Forelimb muscle (tissue), 1 donor: ENCODE data around the gene ENPP3. TPM values are rescaled to one million over a fixed set of nuclear protein-coding genes. Genes with fewer than 3 reads are reported as not detected.

Source experiments
- DNase-seq: peaks from one replicate; pipeline ENCODE4 v3.0.0-alpha.2; 2013; ENCODE audit warnings: low read depth
- polyA plus RNA-seq: library from polyadenylated mRNA; unstranded; fragments of 120-200 nt; gene quantifications from one replicate; pipeline ENCODE4 v1.2.1, GENCODE V29; 2013; ENCODE audit not compliant: insufficient read length

ENPP3 gene
- 0.59 TPM for polyA plus RNA-seq

GRCh38 chr6:131636880-131637792, at the start of gene ENPP3:
TSS of gene ENPP3 (plus strand) at chr6:131637302. CDS start at chr6:131637385, 83 bp downstream.
- no peak for DNase-seq

GRCh38 chr6:131587909-131588308, 49.2 kb upstream of the ENPP3 start:
- no peak for DNase-seq

DNA sequence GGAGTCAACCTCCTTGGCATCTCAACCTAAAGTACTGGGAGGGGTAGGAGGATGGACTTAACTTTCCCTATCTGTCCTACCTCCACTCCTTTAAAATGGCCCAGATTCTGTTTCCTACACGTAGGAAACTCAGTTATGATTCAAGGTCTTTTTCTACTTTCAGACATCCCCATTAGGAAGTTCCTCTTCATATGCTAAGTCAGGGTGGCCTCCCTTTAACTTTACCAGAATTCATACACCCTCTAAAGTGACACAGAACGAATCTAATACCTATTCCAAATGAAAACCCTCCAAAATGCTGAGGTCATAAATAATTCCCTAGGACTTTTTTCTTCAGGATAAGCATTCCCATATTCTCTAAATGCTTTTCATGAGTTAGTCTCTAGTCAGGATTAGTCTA, 48.5 kb upstream of the ENPP3 start:
- no peak for DNase-seq

DNA sequence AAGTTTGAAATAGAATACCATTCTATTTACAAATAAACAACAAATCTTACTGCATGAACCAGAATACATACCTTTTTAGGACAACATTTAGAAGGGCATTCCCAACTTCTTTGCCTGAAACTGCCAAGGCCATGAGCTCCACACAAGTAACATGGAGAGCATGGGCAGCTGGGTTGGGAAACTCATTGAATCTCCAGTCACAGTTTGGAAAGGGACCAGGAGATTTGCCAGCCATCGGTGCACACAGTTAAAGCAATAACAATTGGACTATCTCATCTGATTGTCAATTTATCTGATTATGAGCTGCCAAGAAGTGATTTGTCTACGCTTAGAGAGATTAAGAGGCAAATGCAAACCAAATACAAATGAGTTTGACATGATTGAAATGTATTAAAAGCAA, 44.2 kb upstream of the ENPP3 start:
- DNase-seq = no peak

DNA sequence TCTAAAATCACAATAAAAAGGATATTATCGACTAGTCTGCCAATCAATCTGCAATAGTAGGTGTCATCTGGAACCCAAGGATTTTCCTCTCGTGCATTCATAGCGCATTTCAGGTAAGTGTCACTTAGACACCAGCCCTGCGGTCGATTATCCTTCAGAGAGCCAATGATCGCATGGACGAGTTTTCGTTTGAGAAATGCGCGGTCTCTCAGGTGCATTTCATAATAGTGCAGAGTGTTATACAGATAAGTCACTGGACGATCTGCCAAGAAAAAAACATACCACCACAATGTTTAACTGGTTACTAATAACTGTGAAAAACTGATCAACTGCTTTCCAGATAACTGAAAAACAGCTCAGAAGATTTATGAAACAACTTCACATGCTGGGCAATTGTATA, 43.0 kb upstream of the ENPP3 start:
- DNase-seq = no peak

GRCh38 chr6:131597446-131597845, 39.7 kb upstream of the ENPP3 start:
- DNase-seq = no peak

DNA sequence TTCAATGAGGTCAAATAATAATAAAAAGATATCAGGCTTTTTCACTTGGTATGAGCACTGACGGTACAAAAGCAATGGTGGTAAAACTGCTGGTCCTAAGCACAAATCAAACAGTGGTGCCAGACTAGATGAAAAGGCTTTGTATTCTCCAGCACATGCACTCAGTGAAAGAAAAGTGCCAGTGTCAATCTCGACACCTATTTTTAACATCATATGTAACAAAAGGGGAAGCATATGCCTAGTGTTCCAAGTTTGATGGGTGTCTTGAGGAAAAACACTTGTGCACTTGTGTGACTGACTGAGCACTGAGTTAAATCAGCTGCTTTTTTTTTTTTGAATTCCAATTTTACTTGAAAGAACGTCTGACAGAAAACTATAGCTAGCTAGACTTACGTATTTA, 36.4 kb upstream of the ENPP3 start:
- no peak for DNase-seq

GRCh38 chr6:131602781-131603312, 34.3 kb upstream of the ENPP3 start:
- DNase-seq = no peak

DNA sequence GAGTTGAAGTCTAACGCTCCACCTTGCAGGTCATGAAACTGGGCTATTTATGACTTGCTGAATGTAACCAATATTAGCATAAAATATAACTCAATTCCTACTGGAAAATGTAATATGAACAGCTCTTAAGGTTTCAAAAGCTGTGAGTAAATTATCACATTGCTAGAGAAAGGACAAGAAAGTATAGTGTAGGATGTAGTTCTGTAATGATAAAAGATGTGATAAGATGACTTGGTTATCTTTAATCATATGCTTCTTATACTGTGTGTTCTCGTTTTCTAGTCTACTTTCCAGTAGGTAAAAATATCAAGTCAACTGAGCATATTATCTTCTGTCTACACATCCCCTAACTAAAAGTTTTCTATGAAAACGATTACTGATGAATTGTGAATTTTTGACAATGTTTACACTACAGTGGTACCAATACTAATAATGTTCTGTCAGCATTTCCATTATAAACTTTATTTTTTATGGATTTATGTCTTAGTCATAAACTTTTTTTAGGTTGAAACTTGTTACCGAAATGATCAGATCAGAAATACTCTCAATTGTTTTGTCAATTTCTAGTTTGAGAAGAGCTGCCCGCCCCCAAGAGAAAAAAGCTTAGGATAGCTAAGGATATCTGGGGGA, 23.7 kb upstream of the ENPP3 start:
- no peak for DNase-seq

DNA sequence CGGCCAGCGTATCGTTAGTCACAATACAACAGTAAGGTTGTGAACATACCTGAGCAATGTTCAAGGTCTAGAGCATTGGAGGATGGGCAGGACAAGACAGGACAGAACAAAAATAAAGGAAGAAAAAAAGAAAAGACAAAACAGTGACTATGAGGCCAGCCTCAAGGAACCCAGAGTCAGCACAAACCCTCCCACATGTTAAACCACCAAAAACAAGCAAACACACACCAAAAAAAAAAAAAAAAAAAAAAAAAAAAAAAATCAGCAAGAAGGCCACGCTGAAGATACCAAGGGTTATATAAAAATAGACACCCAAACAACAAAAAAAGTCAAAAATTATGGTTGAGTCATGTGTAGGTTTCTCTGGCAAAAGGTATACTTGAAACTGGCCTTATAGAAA, 21.8 kb upstream of the ENPP3 start:
- DNase-seq = no peak

DNA sequence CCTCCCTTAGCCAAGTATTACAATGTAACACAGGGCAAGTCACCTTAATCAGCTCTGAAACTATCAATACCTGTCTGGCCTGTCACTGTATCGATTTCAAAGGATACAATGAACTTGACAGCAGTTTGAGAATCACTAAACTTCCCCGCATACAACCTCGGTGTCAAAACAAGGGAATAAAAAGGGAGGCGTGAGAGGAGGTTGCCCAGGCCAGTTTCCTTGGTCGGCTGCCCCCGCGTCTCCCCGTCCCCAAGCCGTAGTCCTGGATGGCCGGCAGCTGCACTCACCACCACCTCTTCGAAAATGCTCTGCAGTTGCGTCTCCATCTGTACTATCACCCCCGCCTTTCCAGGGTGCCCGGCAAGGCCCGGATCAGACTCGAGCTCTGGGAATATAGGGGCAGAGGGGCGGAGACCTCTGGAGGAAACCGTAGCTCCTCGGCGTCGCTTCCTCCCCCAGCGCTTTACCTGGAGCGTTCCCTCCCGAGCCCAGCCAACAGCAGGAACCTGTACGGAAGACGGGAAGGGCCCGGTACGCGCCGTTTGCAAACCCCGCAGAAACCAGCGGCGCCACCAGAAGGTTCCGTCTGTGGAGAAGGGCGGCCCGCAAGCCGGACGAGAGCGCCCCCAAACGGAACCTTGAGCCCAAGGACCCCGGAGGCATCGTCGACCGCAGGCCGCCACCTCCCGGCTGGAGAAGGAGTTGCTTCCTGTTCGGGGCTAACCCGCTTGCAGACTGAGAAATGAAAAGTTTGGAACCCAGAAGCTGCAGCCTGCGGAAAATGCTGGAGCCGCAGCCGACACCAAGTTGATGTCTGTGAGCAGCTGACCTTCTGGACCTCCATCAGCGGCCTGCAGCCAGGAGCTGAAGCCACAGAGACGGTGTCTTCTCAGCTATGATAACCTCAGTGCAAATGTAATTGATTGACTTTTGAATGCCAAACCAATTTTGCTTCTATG, 9.1 kb upstream of the ENPP3 start, which contains the start of gene MED23:
MED23 (minus strand) TSS at position 519 of the 959 bp plus-strand sequence; CDS start at position 326, 193 bp downstream.
- peak; percentile 68 for DNase-seq

DNA sequence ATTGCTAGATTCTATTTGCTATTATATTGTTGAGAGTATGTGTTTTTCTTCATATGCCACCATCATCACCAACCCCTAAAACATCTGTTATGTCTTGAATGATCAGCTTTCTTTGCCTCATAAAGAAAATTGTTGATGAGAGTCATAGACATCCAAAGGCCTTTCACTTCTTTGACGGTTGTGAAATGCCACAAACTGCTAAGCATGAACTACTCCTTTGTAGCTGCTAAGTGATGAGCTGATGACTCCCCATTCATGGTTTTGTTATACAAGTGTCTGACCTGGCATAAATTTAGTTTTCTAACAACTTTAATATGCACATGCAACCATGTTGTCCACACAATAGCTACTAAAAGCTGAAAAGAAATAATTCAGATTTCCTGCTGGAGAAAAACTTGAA, 8.4 kb upstream of the ENPP3 start:
- no peak for DNase-seq

DNA sequence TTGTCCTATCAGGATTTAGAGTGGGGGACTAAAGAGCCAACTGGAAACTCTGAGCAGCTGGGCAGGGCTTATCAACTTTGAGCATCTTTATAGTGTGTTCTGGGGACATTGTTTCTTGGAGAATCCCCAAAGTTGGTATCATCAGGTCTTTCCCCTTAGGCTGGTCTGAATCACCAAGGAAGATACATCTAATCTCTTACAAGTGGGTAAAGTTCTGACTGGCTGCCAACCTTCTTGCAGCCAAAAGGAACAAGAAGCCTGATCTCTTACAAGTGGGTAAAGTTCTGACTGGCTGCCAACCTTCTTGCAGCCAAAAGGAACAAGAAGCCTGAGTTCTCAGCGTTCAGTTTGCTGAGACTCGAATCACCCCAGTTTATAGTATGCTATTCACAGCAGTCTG, 7.5 kb upstream of the ENPP3 start:
- DNase-seq = no peak

GRCh38 chr6:131631625-131632289, 5.3 kb upstream of the ENPP3 start:
- no peak for DNase-seq

GRCh38 chr6:131635384-131636340, 1.4 kb upstream of the ENPP3 start:
- DNase-seq = no peak

DNA sequence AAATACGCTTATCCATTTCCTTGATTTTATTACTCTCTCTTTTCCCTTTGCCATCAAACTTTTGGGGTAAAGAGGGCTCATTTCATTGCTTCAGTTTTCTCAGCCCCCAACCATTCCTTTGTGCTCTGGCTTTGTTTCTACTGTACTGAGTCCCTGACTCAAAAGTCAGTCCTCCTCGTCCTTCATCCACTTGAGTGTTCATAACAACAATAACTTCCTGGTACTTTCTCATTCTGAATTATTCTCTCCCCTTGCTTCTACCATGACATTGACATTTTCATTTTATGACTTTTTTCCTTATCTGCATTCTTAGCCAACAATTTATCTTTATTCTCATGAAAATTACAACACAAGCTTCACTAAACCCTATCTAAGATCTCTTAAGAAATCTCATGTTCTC, 911 bp downstream of the ENPP3 start:
- DNase-seq = no peak

DNA sequence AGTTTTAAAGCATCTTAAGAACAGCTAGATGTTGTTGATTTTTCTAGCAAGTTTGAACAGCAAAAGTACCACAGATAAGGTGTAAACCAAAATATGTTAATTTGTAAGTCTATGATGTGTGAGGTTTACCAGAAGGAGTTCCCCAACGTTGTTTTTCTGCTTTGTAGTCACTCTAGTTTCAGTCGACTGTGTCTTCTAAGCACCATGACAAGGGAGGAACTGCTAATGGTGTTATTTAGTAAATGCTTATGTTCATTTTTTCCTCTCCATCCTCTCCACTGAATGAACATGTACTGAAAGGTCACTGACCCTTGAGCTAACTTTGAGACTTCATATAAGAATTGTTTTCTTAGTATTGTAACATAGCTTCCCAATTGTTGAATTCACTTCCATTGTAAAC, 3.0 kb downstream of the ENPP3 start:
- DNase-seq = no peak

- DNase-seq = no peak
Observed at GRCh38 chr6:131640576-131640975, 3.5 kb downstream of the ENPP3 start.

DNA sequence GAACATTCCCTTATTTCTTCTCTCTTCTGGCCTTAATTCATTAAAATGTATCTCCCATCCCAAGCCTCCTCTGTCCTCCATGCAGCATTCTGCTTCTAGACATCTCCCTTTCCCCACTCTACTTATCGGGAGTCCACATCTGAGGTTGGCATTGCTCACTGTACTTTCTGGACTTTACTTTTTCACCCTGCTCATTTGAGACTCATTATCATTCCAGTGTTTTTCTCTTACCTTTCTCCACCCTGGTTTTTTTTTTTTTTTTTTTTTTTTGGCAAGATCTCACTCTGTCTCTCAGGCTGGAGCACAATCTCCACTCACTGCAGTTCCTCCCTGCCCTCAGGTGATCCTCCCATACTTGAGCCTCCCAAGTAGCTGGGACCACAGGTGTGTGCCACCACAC, 4.5 kb downstream of the ENPP3 start:
- DNase-seq = no peak

DNA sequence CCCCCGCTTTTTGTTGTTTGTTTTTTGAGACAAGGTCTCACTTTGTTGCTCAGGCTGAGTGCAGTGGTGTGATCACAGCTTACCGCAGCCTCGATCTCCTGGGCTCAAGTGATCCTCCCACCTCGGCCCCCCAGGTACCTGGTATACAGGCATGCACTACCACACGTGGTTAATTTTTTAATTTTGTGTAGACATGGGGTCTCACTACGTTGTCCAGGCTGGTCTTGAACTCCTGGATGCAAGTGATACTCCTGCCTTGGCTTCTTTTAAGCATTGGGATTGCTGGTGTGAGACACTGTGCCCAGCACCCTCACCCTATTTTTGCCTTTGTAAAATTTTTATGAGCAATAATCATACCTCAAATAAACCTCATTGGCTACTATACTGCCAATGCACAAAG, 5.5 kb downstream of the ENPP3 start:
- DNase-seq = no peak
